ENCODE measurements around the gene SZRD1. TPM values are rescaled to one million over a fixed set of nuclear protein-coding genes. Genes with fewer than 3 reads are reported as not detected.

SZRD1 gene
- total and polyA plus RNA-seq, 9 of the 15 experiments (the other 6 are each of a cell fraction or from before 2014, with no cell fraction given), result 3.9 to 149 (median 82.5) TPM

- TF ChIP-seq STAT6 (CRISPR knock-in tag; IDR thresholded peaks at IDR 0.05) (no peak), NR2C2 (CRISPR knock-in tag; IDR thresholded peaks at IDR 0.05) (no peak), NR2C2 (tag; IDR thresholded peaks at IDR 0.05) (peak; percentile 66; the same call in 1 of the 2 replicates), CAMTA2 (CRISPR knock-in tag; conservative IDR thresholded peaks at IDR 0.05) (no peak), ZNF609 (CRISPR knock-in tag; IDR thresholded peaks at IDR 0.05; ENCODE audit: borderline replicate concordance) (no peak), CTBP1 (IDR thresholded peaks at IDR 0.05; ENCODE audit: borderline replicate concordance) (0 out of 2 replicates have a peak, but pooled peaks have one; percentile 33), ZNF280B (CRISPR knock-in tag; IDR thresholded peaks at IDR 0.05) (no peak), GTF2F1 (IDR thresholded peaks at IDR 0.05; ENCODE audit: low read depth, low read length) (no peak), MCM7 (IDR thresholded peaks at IDR 0.05) (no peak), FOXO4 (CRISPR knock-in tag; IDR thresholded peaks at IDR 0.05) (no peak), RAD21 (CRISPR knock-in tag; conservative IDR thresholded peaks at IDR 0.05 in 1 of 2, IDR thresholded peaks at IDR 0.05 in 1 of 2) (no peak), ARID1B (IDR thresholded peaks at IDR 0.05) (peak; percentile 8; the same call in 1 of the 2 replicates), NEUROD1 (IDR thresholded peaks at IDR 0.05; ENCODE audit: borderline replicate concordance, low read depth, low read length, partially characterized antibody) (no peak), HMBOX1 (IDR thresholded peaks at IDR 0.05) (no peak), IRF9 (tag; IDR thresholded peaks at IDR 0.05) (no peak)
These were observed 17.1 kb upstream of the SZRD1 start (continued) for GRCh38 chr1:16349847-16350406.
